ENCODE results near the gene CAND2. TPM values are rescaled to one million over a fixed set of nuclear protein-coding genes. Genes with fewer than 3 reads are reported as not detected.

CAND2 gene
- total and polyA plus RNA-seq, 7 donors = 0.60 to 24.9 (median 12.5) TPM; not detected in 1

DNA sequence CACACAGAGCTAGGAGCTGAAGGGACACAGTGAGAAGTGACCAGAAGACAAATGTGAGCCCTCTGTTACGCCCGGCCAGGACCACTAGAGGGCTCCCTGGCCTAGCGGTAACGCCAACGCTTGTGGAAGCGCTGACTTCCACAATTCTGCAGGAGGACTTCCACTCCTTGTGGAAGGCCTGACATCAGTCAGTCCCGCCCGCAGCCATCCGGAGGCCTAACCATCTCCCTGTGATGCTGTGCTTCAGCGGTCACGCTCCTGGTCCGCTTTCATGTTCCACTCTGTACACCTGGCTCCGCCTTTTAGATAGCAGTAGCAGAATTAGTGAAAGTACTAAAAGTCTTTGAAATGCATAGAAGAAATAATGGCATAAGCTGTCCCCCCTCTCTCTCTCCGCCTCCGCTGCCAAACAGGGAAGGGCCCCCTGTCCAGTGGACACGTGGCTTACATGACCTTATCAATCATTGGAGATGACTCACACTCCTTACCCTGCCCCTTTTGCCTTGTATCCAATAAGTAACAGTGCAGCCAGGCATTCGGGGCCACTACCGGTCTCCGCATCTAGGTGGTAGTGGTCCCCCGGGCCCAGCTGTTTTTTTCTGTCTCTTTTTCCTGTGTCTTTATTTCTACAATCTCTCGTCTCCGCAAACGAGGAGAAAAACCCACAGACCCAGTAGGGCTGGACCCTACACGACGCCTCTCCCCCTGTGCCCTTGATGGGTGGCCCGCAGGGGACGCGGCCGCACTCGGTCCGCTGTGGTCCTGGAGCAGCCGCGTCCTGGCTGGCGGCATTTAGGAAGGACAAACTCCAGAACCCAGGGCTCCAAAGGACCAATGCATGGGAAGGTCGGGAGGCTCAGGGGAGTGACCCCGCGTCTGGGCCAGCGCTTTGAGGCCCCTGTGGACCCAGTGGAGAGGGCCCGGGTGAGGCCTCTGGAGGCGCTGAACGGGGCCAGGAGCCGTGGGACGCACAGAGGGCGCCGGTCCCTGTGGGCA lies 71.9 kb downstream of the CAND2 start:
- peak; percentile 92 for DNase-seq
- intact Hi-C loops (cut with DNase I) = loop anchor here (1.0 to 2.0 kb wide), 2 partner anchors 23 to 126 kb away; no protein-coding TSS in a partner anchor
- Histone ChIP-seq H3K27ac (peak overlapping the region in 1 of 4 donors; percentile 39), H3K4me1 (peaks cover 0 to 14% (median 13%) of the 10 kb centered on the region in 4 donors), H3K9me3 (peaks cover 0 to 7% (median 2%) of the 10 kb centered on the region in 4 donors), H3K36me3 (no peaks in the 10 kb centered on the region), H3K27me3 (no peaks in the 10 kb centered on the region), H3K4me3 (peak overlapping the region in 2 of 4 donors; percentile 28 to 32)
- 19 to 29% methylated on average over 45 of the region's 45 CpGs for WGBS, 2 donors
- no peak for TF ChIP-seq EP300 (IDR thresholded peaks at IDR 0.05)
- TF ChIP-seq, protein P1, sequence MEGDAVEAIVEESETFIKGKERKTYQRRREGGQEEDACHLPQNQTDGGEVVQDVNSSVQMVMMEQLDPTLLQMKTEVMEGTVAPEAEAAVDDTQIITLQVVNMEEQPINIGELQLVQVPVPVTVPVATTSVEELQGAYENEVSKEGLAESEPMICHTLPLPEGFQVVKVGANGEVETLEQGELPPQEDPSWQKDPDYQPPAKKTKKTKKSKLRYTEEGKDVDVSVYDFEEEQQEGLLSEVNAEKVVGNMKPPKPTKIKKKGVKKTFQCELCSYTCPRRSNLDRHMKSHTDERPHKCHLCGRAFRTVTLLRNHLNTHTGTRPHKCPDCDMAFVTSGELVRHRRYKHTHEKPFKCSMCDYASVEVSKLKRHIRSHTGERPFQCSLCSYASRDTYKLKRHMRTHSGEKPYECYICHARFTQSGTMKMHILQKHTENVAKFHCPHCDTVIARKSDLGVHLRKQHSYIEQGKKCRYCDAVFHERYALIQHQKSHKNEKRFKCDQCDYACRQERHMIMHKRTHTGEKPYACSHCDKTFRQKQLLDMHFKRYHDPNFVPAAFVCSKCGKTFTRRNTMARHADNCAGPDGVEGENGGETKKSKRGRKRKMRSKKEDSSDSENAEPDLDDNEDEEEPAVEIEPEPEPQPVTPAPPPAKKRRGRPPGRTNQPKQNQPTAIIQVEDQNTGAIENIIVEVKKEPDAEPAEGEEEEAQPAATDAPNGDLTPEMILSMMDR (IDR thresholded peaks at IDR 0.05) = peak; percentile 87 to 92 (median 90)
- TF ChIP-seq POLR2AphosphoS5 (IDR thresholded peaks at IDR 0.05) = peak in 2 of 4 donors; percentile 23 to 24

DNA sequence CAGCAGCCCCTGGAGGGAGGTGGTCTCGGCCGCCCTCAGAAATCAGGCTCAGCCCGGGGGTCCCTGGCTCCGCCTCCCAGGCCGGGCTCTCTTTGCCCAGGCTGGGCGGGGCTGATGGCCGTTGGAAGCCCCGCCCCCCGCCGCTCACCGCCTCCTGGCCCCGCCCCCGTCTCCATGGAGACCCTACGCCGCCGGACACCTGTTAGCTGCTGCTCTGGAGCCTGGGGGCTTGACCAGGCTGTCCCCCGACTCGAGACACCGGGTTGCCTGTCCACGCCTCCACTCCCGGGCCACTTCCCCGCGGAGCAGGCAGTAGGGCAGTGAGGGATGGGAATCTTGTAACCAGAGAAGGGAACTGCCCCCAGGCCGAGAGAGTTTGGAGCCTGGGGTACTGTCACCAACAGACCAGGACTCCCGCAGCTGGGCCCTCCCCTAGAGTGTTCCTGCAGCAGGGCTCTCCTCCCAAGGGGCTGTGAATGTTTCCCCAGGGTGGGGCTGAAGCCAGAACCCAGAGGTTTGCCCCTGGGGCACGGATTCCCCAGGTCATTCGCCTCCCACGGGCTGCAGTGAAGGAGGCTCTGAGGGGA lies 72.6 kb downstream of the CAND2 start:
- no peak for TF ChIP-seq POLR2AphosphoS5 (IDR thresholded peaks at IDR 0.05)
- TF ChIP-seq POLR2A (IDR thresholded peaks at IDR 0.05) = no peak
- TF ChIP-seq, protein P1 (IDR thresholded peaks at IDR 0.05) = no peak
- TF ChIP-seq EP300 (IDR thresholded peaks at IDR 0.05) = no peak
- intact Hi-C loops (cut with DNase I) = loop anchor here (2.0 kb wide), 1 partner anchor 126 kb away; no protein-coding TSS in a partner anchor
- no peak for DNase-seq
- H3K4me1 ChIP-seq = peaks cover 0 to 14% (median 13%) of the 10 kb centered on the region in 4 donors
- 8 to 13% methylated on average over 28 of the region's 28 CpGs for WGBS, 2 donors
- peak overlapping the region in 2 of 4 donors; percentile 28 to 32 for H3K4me3 ChIP-seq
- H3K9me3 ChIP-seq = peaks cover 0 to 7% (median 2%) of the 10 kb centered on the region in 4 donors
- no peaks in the 10 kb centered on the region for H3K36me3 ChIP-seq
- H3K27me3 ChIP-seq = no peaks in the 10 kb centered on the region
- no peak overlapping the region for H3K27ac ChIP-seq

GRCh38 chr3:12870942-12871341 lies 74.5 kb downstream of the CAND2 start:
- H3K9me3 ChIP-seq = no peaks in the 10 kb centered on the region
- peak; percentile 76 for DNase-seq
- peaks cover 0 to 17% (median 16%) of the 10 kb centered on the region in 4 donors for H3K4me1 ChIP-seq
- WGBS, 2 donors = 61 to 64% methylated on average over 9 of the region's 9 CpGs
- no peaks in the 10 kb centered on the region for H3K36me3 ChIP-seq
- intact Hi-C loops (cut with DNase I) = no loop called here
- no peak overlapping the region for H3K4me3 ChIP-seq
- H3K27me3 ChIP-seq = no peaks in the 10 kb centered on the region
- TF ChIP-seq POLR2A (IDR thresholded peaks at IDR 0.05) (no peak), EP300 (IDR thresholded peaks at IDR 0.05) (no peak), POLR2AphosphoS5 (IDR thresholded peaks at IDR 0.05) (no peak)
- TF ChIP-seq, protein P1 (IDR thresholded peaks at IDR 0.05) = no peak
- peak overlapping the region in 2 of 4 donors; percentile 14 to 31 for H3K27ac ChIP-seq

GRCh38 chr3:12871404-12871983 lies 75.0 kb downstream of the CAND2 start:
- no peaks in the 10 kb centered on the region for H3K36me3 ChIP-seq
- TF ChIP-seq POLR2AphosphoS5 (IDR thresholded peaks at IDR 0.05) (no peak), POLR2A (IDR thresholded peaks at IDR 0.05) (no peak), EP300 (IDR thresholded peaks at IDR 0.05) (no peak)
- TF ChIP-seq, protein P1 (IDR thresholded peaks at IDR 0.05) = no peak
- no peak overlapping the region for H3K27ac ChIP-seq
- 74 to 85% methylated on average over 12 of the region's 12 CpGs for WGBS, 2 donors
- H3K9me3 ChIP-seq = no peaks in the 10 kb centered on the region
- intact Hi-C loops (cut with DNase I) = no loop called here
- H3K4me3 ChIP-seq = no peak overlapping the region
- no peak for DNase-seq
- peaks cover 0 to 23% (median 21%) of the 10 kb centered on the region in 4 donors for H3K4me1 ChIP-seq
- no peaks in the 10 kb centered on the region for H3K27me3 ChIP-seq
